Measurements from ENCODE around the gene LMAN2. TPM values are rescaled to one million over a fixed set of nuclear protein-coding genes. Genes with fewer than 3 reads are reported as not detected.

The LMAN2 gene
- total RNA-seq, 1 experiment from 2014 or later: 106 TPM

- H3K9me3 ChIP-seq (ENCODE audit: control insufficient read depth, low read depth, low read length): no peaks in the 10 kb centered on the region
- H4K20me1 ChIP-seq (ENCODE audit: control insufficient read depth, insufficient read depth, insufficient read length): no peaks in the 10 kb centered on the region
- no peak overlapping the region for H3K4me2 ChIP-seq (ENCODE audit: insufficient read depth, insufficient read length, low read length)
- Mint-ChIP-seq H3K9me3 (no peaks in the 10 kb centered on the region; a peak in 1 of 5 replicates), H3K27me3 (ENCODE audit: low read depth) (peaks cover 46% of the 10 kb centered on the region), H3K4me3 (no peak overlapping the region), H3K36me3 (ENCODE audit: insufficient read depth in 1 of 3, low read depth in 3 of 3) (no peaks in the 10 kb centered on the region), H3K4me1 (peaks cover 19 to 22% of the 10 kb centered on the region in 2 experiments), H3K27ac (no peak overlapping the region)
- H3K27ac ChIP-seq (ENCODE audit: insufficient read length, low read depth, low read length): no peak overlapping the region
- no CpG with 5 or more reads among the region's 6 CpGs for WGBS (ENCODE audit: extremely low coverage, insufficient read length, low lambda C conversion rate)
- H3K4me1 ChIP-seq (ENCODE audit: insufficient read depth, low read length): no peaks in the 10 kb centered on the region
- H4K91ac ChIP-seq (ENCODE audit: insufficient read length, low read depth, low read length): no peak overlapping the region
- no peak overlapping the region for H4K5ac ChIP-seq (ENCODE audit: insufficient read length, low read depth, low read length)
- H3K79me1 ChIP-seq (ENCODE audit: insufficient read depth, low read depth, low read length, poor library complexity, severe bottlenecking): no peaks in the 10 kb centered on the region
- no peak overlapping the region for H4K8ac ChIP-seq (replicated peaks; ENCODE audit: insufficient read length, low read depth, low read length)
- no peak for DNase-seq
- no peak overlapping the region for H3K4ac ChIP-seq (ENCODE audit: low read depth, low read length)
- H3K14ac ChIP-seq (ENCODE audit: insufficient read depth, low read length): no peak overlapping the region
- no peak for TF ChIP-seq CTCF (conservative IDR thresholded peaks at IDR 0.05)
- H3K23ac ChIP-seq (ENCODE audit: insufficient read length, low read depth, low read length): no peak overlapping the region
- H2AK5ac ChIP-seq (ENCODE audit: insufficient read length, low read length): no peak overlapping the region
- H2BK12ac ChIP-seq (ENCODE audit: insufficient read length, low read depth, low read length): no peak overlapping the region
- H3K9ac ChIP-seq (ENCODE audit: extremely low read depth, insufficient read length, low read length): no peak overlapping the region
- H2AFZ ChIP-seq (ENCODE audit: low read length): no peak overlapping the region
- H3K18ac ChIP-seq (ENCODE audit: insufficient read length, low read depth, low read length): no peak overlapping the region
- H3T11ph ChIP-seq (ENCODE audit: low read length): no peak overlapping the region
- H2BK120ac ChIP-seq (ENCODE audit: low read depth, low read length, poor library complexity, severe bottlenecking): no peak overlapping the region
- no peak overlapping the region for H2BK15ac ChIP-seq (ENCODE audit: low read depth, low read length)
- H2BK20ac ChIP-seq (ENCODE audit: low read depth, low read length, poor library complexity, severe bottlenecking): no peak overlapping the region
- H2BK5ac ChIP-seq (ENCODE audit: insufficient read length, low read length): no peak overlapping the region
- H3K79me2 ChIP-seq (ENCODE audit: insufficient read depth, low read length): no peaks in the 10 kb centered on the region
- H3K56ac ChIP-seq (ENCODE audit: insufficient read length, low read depth, low read length): no peak overlapping the region
- H3K23me2 ChIP-seq (ENCODE audit: insufficient read length, low read depth, low read length, poor library complexity, severe bottlenecking): no peaks in the 10 kb centered on the region
- no peaks in the 10 kb centered on the region for H3K27me3 ChIP-seq (ENCODE audit: insufficient read depth, low read length)
These were observed 29.3 kb upstream of the LMAN2 start for GRCh38 chr5:177380805-177381126.
